MCF 10A (cell line): ENCODE results near the gene IL17RA. TPM values are rescaled to one million over a fixed set of nuclear protein-coding genes. Genes with fewer than 3 reads are reported as not detected.

Experiments
- total RNA-seq: library from RNA; stranded (reverse); gene quantifications from 2 replicates; pipeline ENCODE4 v1.2.3, GENCODE V29; 2022

The IL17RA gene
- total RNA-seq, 1 experiment from 2014 or later = 11.5 TPM

Other genes with a start within 250 kb of the IL17RA start
- not detected in 2 replicates for gene GAB4, start 76.8 kb upstream of the IL17RA start, total RNA-seq
- 0.07 TPM in 1 of 2 replicates, not detected in the other for gene TMEM121B, start 36.4 kb downstream of the IL17RA start, total RNA-seq
- 38.7 and 51.8 TPM in 2 replicates for gene HDHD5, start 74.3 kb downstream of the IL17RA start, total RNA-seq
- gene ADA2, start 134.4 kb downstream of the IL17RA start, total RNA-seq = not detected in 2 replicates